Measurements from ENCODE around the gene TPST2. TPM values are rescaled to one million over a fixed set of nuclear protein-coding genes. Genes with fewer than 3 reads are reported as not detected.

The TPST2 gene
- total and polyA plus RNA-seq, 7 experiments from 2014 or later = 14.4 to 44.8 (median 20.6) TPM

- Histone ChIP-seq H3K9me3 (ENCODE audit: control insufficient read depth in 2 of 3, low read length in 3 of 3) (no peaks in the 10 kb centered on the region), H3K4me1 (ENCODE audit: control insufficient read depth in 2 of 2, insufficient read depth in 2 of 2, low read length in 2 of 2) (peaks cover 1 to 7% of the 10 kb centered on the region in 2 donors), H3K36me3 (ENCODE audit: control insufficient read depth in 2 of 3, insufficient read depth in 3 of 3, low read length in 3 of 3) (peaks cover 8 to 71% (median 31%) of the 10 kb centered on the region in 3 experiments), H3K27ac (ENCODE audit: low read depth, low read length) (no peak overlapping the region), H3K27me3 (ENCODE audit: control insufficient read depth in 2 of 2, insufficient read depth in 2 of 2, low read length in 2 of 2) (no peaks in the 10 kb centered on the region), H3K4me3 (ENCODE audit: low read length) (no peak overlapping the region)
- no peak overlapping the region for H3K27ac Mint-ChIP-seq
- H3K4me3 Mint-ChIP-seq = no peak overlapping the region
- ChIA-PET POLR2A (no interaction called here), CTCF (no interaction called here)
- H3K36me3 Mint-ChIP-seq = peaks cover 13 to 57% (median 31%) of the 10 kb centered on the region in 5 donors
- no peak for DNase-seq
- ATAC-seq = peak; percentile 53
- peaks cover 24 to 34% (median 27%) of the 10 kb centered on the region in 7 donors for H3K4me1 Mint-ChIP-seq
- peaks cover 0 to 1% (median 0%) of the 10 kb centered on the region in 11 donors for H3K9me3 Mint-ChIP-seq
- no peaks in the 10 kb centered on the region for H3K27me3 Mint-ChIP-seq
- intact Hi-C loops (cut with micrococcal nuclease) = no loop called here
These were observed 115.2 kb downstream of the TPST2 start for GRCh38 chr22:26474682-26475081.

Small RNA genes within 50 kb of the gene (microRNA-seq; reads per million reads assigned to microRNA genes)
- gene MIR548J (ENCODE audit: borderline microRNAs expressed) = 2.1 reads per million

Other genes starting within 250 kb of the TPST2 start
- 10 to 100 TPM in 1 of 5 experiments, 1 to 10 TPM in 4; 1.8 to 18.1 (median 2.7) TPM for gene ASPHD2, start 160.9 kb downstream of the TPST2 start, total RNA-seq
- 1 to 10 TPM; 1.5 to 3.2 TPM for gene ASPHD2, start 160.9 kb downstream of the TPST2 start, polyA plus RNA-seq
- 10 to 100 TPM; 45.5 to 64.3 (median 59.1) TPM for gene HPS4, start 106.3 kb downstream of the TPST2 start, total RNA-seq
- 10 to 100 TPM; 21.5 to 23.9 TPM for gene HPS4, start 106.3 kb downstream of the TPST2 start, polyA plus RNA-seq
- 10 to 100 TPM; 18.9 to 22.8 (median 20.1) TPM for gene SRRD, start 106.3 kb downstream of the TPST2 start, total RNA-seq
- 10 to 100 TPM; 23.4 to 29.0 TPM for gene SRRD, start 106.3 kb downstream of the TPST2 start, polyA plus RNA-seq
- 100 to 1,000 TPM in 1 of 5 experiments, 10 to 100 TPM in 4; 63.6 to 107 (median 72.9) TPM for gene TFIP11, start 77.7 kb downstream of the TPST2 start, total RNA-seq
- gene TFIP11, start 77.7 kb downstream of the TPST2 start, polyA plus RNA-seq = 10 to 100 TPM; 25.8 to 45.8 TPM
- not detected for gene CRYBB1, start 27.9 kb upstream of the TPST2 start, total RNA-seq
- not detected for gene CRYBB1, start 27.9 kb upstream of the TPST2 start, polyA plus RNA-seq
- gene CRYBA4, start 31.8 kb upstream of the TPST2 start, total RNA-seq = not detected
- gene CRYBA4, start 31.8 kb upstream of the TPST2 start, polyA plus RNA-seq = not detected
- 100 to 1,000 TPM in 1 of 5 experiments, 10 to 100 TPM in 4; 10.5 to 156 (median 48.7) TPM for gene MIAT, start 67.5 kb upstream of the TPST2 start, total RNA-seq
- under 1 TPM; 0.05 to 0.13 TPM for gene MIAT, start 67.5 kb upstream of the TPST2 start, polyA plus RNA-seq

Data from naive thymus-derived CD4-positive, alpha-beta T cell (primary cell).